IgD-negative memory B cell (primary cell): ENCODE measurements around the gene ZSCAN12. TPM values are rescaled to one million over a fixed set of nuclear protein-coding genes. Genes with fewer than 3 reads are reported as not detected.
A peak's percentile ranks its signal among the peaks of the same experiment; 100 is the strongest.
"Not testable (repeated sequence)": the region's sequence is repeated elsewhere in the genome, so short reads cannot be mapped to it uniquely, and the experiment has no call there.

ENCODE experiments used
- H3K27ac Mint-ChIP-seq, 3 donors: one replicate each; pipeline ENCODE4 v1.8.0; 2020 to 2022; ENCODE audit warnings: mild to moderate bottlenecking in 3 of 3, mixed read lengths in 3 of 3, moderate library complexity in 1 of 3
- H3K27me3 Mint-ChIP-seq: one replicate; pipeline ENCODE4 v1.8.0; 2021; ENCODE audit warnings: mixed read lengths
- H3K36me3 Mint-ChIP-seq: one replicate; pipeline ENCODE4 v1.8.0; 2020; ENCODE audit warnings: mild to moderate bottlenecking, mixed read lengths
- H3K4me1 Mint-ChIP-seq, 3 donors: one replicate each; pipeline ENCODE4 v1.8.0; 2020 to 2022; ENCODE audit warnings: mixed read lengths in 3 of 3, mild to moderate bottlenecking in 1 of 3
- H3K4me3 Mint-ChIP-seq, 4 donors: one replicate each; pipeline ENCODE4 v1.8.0; 2020 to 2022; ENCODE audit warnings: mild to moderate bottlenecking in 4 of 4, mixed read lengths in 4 of 4, moderate library complexity in 3 of 4
- H3K9me3 Mint-ChIP-seq, 3 donors: one replicate each; pipeline ENCODE4 v1.8.0; 2020 to 2021; ENCODE audit warnings: mixed read lengths in 3 of 3, mild to moderate bottlenecking in 1 of 3
- polyA plus RNA-seq: library from polyadenylated mRNA; unstranded; fragments of 300-500 nt; fragmentation: Illumina TruSeq; gene quantifications from one replicate; pipeline ENCODE4 v1.2.3, GENCODE V29; 2021

The ZSCAN12 gene
- polyA plus RNA-seq, 1 donor from 2014 or later, result 5.4 TPM

DNA sequence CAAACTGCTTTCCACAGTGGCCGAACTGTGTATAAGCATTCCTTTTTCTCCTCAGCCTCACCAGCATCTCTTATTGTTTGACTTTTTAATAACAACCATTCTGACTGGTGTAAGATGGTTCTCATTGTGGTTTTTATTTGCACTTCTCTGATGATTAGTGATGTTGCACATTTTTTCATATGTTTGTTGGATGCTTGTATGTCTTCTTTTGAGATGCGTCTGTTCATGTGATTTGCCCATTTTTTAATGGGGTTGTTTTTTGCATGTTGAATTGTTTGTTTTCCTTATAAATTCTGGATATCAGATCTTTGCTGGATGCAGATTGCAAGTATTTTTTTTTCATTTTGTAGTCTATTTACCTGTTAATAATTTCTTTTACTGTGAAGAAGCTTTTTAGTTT is 11.2 kb upstream of the ZSCAN12 start:
- no peaks in the 10 kb centered on the region for H3K4me1 Mint-ChIP-seq
- H3K27me3 Mint-ChIP-seq, result peaks cover 7% of the 10 kb centered on the region
- no peak overlapping the region for H3K27ac Mint-ChIP-seq
- no peak overlapping the region for H3K4me3 Mint-ChIP-seq
- no peaks in the 10 kb centered on the region for H3K36me3 Mint-ChIP-seq
- peaks cover 0 to 5% (median 4%) of the 10 kb centered on the region in 3 donors for H3K9me3 Mint-ChIP-seq

DNA sequence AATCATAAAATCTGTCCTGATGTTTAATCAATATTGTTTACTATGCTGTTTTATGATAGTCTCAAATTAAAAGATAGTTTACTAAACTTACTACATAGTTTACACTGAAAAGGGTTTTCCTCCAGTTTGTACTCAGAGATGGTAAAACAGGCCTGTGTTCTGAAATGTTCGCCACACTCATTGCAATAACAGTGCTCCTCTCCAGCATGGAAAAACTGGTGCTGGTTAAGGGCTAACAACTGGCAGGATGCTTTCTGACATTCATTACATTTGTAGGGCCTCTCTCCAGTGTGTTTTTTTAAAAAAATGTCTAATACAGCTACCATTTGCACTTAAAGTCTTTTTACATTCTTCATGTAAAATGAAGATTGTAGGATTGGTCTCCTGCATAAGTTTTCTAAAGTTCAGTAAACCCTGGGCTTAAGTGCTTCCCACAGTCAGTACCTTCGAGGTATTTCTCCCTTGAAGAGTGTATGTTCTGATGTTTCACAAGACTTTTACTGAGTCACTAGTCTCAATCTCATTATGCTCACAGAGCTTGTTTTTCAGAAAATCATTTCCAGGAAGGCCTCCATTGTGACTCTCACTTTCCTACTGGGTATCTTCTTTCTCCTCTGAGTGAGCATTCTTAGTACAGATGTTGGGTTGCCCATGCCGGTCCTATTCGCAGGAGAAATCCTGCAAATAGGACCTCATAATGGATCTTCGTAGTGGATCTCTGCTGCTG is 8.7 kb upstream of the ZSCAN12 start:
- peaks cover 15% of the 10 kb centered on the region for H3K27me3 Mint-ChIP-seq
- no peaks in the 10 kb centered on the region for H3K36me3 Mint-ChIP-seq
- H3K4me1 Mint-ChIP-seq, result no peaks in the 10 kb centered on the region
- H3K27ac Mint-ChIP-seq, result no peak overlapping the region
- no peak overlapping the region for H3K4me3 Mint-ChIP-seq
- H3K9me3 Mint-ChIP-seq, result peaks cover 1 to 5% (median 4%) of the 10 kb centered on the region in 3 donors

GRCh38 chr6:28407401-28407800 is 7.9 kb upstream of the ZSCAN12 start:
- peaks cover 14% of the 10 kb centered on the region for H3K27me3 Mint-ChIP-seq
- H3K4me1 Mint-ChIP-seq, result no peaks in the 10 kb centered on the region
- no peak overlapping the region for H3K4me3 Mint-ChIP-seq
- peaks cover 1 to 5% (median 4%) of the 10 kb centered on the region in 3 donors for H3K9me3 Mint-ChIP-seq
- H3K36me3 Mint-ChIP-seq, result no peaks in the 10 kb centered on the region
- no peak overlapping the region for H3K27ac Mint-ChIP-seq

GRCh38 chr6:28403923-28404322 is 4.4 kb upstream of the ZSCAN12 start:
- not testable (repeated sequence) for H3K27ac Mint-ChIP-seq, H3K36me3 Mint-ChIP-seq, H3K4me1 Mint-ChIP-seq, H3K9me3 Mint-ChIP-seq
- Mint-ChIP-seq H3K27me3 (peaks cover 16% of the 10 kb centered on the region), H3K4me3 (peak overlapping the region in 1 of 4 donors; percentile 20)

GRCh38 chr6:28402197-28402596 is 2.6 kb upstream of the ZSCAN12 start:
- H3K36me3 Mint-ChIP-seq, result peaks cover 6% of the 10 kb centered on the region
- H3K27me3 Mint-ChIP-seq, result peaks cover 16% of the 10 kb centered on the region
- H3K4me1 Mint-ChIP-seq, result peaks cover 15 to 21% (median 17%) of the 10 kb centered on the region in 3 donors
- H3K4me3 Mint-ChIP-seq, result peak overlapping the region in 1 of 4 donors; percentile 22
- H3K9me3 Mint-ChIP-seq, result peaks cover 1 to 4% (median 3%) of the 10 kb centered on the region in 3 donors
- H3K27ac Mint-ChIP-seq, result no peak overlapping the region

- peak overlapping the region in 1 of 3 donors; percentile 26 for H3K27ac Mint-ChIP-seq
- peaks cover 21 to 31% (median 27%) of the 10 kb centered on the region in 3 donors for H3K4me1 Mint-ChIP-seq
- H3K4me3 Mint-ChIP-seq, result peak overlapping the region in 2 of 4 donors; percentile 13 to 97
These were observed 1.6 kb upstream of the ZSCAN12 start for GRCh38 chr6:28401172-28401571.

DNA sequence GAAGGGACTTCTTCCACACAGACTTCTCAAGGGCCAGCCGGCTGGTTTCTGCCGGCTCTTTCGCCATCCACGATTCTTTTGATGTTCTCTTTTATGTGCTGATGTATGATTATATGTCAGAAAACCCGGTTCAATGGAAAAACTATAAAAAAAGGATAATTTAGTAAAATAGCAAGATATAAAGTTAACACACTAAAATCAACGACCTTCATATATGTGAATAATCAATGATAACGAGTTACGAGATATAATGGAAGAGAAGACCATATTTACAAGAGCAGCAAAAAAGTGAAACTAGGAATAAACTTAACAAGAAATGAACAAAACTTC is 540 bp upstream of the ZSCAN12 start:
- Mint-ChIP-seq H3K4me3 (peak overlapping the region; percentile 93 to 97 (median 96)), H3K36me3 (peaks cover 10% of the 10 kb centered on the region), H3K27ac (peak overlapping the region; percentile 92 to 97 (median 94)), H3K4me1 (peaks cover 24 to 42% (median 37%) of the 10 kb centered on the region in 3 donors), H3K9me3 (peaks cover 1 to 4% (median 3%) of the 10 kb centered on the region in 3 donors), H3K27me3 (peaks cover 16% of the 10 kb centered on the region)

More at GRCh38 chr6:28401172-28401571, 1.6 kb upstream of the ZSCAN12 start:
- Mint-ChIP-seq H3K9me3 (peaks cover 1 to 4% (median 3%) of the 10 kb centered on the region in 3 donors), H3K36me3 (peaks cover 10% of the 10 kb centered on the region), H3K27me3 (peaks cover 16% of the 10 kb centered on the region)

GRCh38 chr6:28395918-28396317 is 3.6 kb downstream of the ZSCAN12 start:
- H3K36me3 Mint-ChIP-seq, result peaks cover 12% of the 10 kb centered on the region
- H3K27me3 Mint-ChIP-seq, result peaks cover 1% of the 10 kb centered on the region
- no peak overlapping the region for H3K27ac Mint-ChIP-seq
- H3K4me3 Mint-ChIP-seq, result no peak overlapping the region
- H3K4me1 Mint-ChIP-seq, result peaks cover 30 to 44% (median 43%) of the 10 kb centered on the region in 3 donors
- H3K9me3 Mint-ChIP-seq, result peaks cover 0 to 10% (median 3%) of the 10 kb centered on the region in 3 donors

DNA sequence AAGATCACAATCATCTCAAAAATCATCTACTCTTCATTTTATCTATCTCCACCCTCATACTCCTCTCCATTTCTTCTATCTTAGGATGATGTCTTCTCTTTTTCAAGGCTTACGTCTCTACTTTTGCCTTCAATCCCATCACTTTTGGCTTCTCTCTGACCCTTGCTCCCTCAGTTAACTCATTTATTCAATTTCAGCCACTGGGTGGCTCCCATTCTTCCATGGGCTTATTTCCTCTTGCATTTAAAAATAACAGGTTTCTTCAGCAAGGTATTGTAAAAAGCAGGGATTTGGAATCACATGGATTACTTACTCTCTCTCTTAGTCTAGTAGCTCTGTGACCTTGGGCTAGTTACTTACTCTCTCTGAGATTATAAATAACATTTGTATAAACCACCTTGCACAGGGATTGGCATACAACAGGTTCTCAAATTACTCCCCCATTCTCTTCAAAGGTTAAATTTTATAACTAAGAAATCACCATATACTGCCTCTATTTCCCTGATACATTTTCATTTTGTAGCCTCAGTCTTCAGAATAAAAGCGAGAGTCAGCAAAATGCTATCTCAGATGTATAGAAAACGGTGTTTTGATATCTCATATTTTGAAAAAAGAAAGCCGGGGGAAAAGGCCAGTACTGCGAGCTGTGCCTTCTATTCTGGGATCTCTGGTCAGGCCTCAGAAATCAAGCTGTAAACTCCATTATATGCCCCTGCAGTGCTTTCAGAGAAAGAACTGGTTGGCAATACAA is 5.5 kb downstream of the ZSCAN12 start:
- Mint-ChIP-seq H3K4me3 (no peak overlapping the region), H3K36me3 (peaks cover 12% of the 10 kb centered on the region), H3K27ac (no peak overlapping the region)

GRCh38 chr6:28390688-28391087 is 8.9 kb downstream of the ZSCAN12 start:
- Mint-ChIP-seq H3K36me3 (peaks cover 10% of the 10 kb centered on the region), H3K4me3 (no peak overlapping the region), H3K27ac (no peak overlapping the region), H3K4me1 (peaks cover 7 to 13% (median 11%) of the 10 kb centered on the region in 3 donors), H3K27me3 (no peaks in the 10 kb centered on the region), H3K9me3 (peaks cover 0 to 7% (median 1%) of the 10 kb centered on the region in 3 donors)

More for the DNA sequence above, 5.5 kb downstream of the ZSCAN12 start:
- no peaks in the 10 kb centered on the region for H3K27me3 Mint-ChIP-seq
- peaks cover 0 to 7% (median 1%) of the 10 kb centered on the region in 3 donors for H3K9me3 Mint-ChIP-seq
- H3K4me1 Mint-ChIP-seq, result peaks cover 24 to 40% (median 35%) of the 10 kb centered on the region in 3 donors

GRCh38 chr6:28384143-28384533 is 15.4 kb downstream of the ZSCAN12 start:
- peaks cover 13 to 21% (median 15%) of the 10 kb centered on the region in 3 donors for H3K4me1 Mint-ChIP-seq
- H3K27ac Mint-ChIP-seq, result no peak overlapping the region
- H3K9me3 Mint-ChIP-seq, result no peaks in the 10 kb centered on the region
- no peaks in the 10 kb centered on the region for H3K27me3 Mint-ChIP-seq
- peaks cover 24% of the 10 kb centered on the region for H3K36me3 Mint-ChIP-seq
- H3K4me3 Mint-ChIP-seq, result no peak overlapping the region

- peak overlapping the region; percentile 80 to 97 (median 90) for H3K4me3 Mint-ChIP-seq
- H3K9me3 Mint-ChIP-seq, result no peaks in the 10 kb centered on the region
- no peaks in the 10 kb centered on the region for H3K27me3 Mint-ChIP-seq
- peak overlapping the region; percentile 64 to 98 (median 73) for H3K27ac Mint-ChIP-seq
- H3K4me1 Mint-ChIP-seq, result peaks cover 12 to 21% (median 15%) of the 10 kb centered on the region in 3 donors
- peaks cover 24% of the 10 kb centered on the region for H3K36me3 Mint-ChIP-seq
These were observed 16.1 kb downstream of the ZSCAN12 start for GRCh38 chr6:28383235-28384142.

GRCh38 chr6:28380381-28380780 is 19.2 kb downstream of the ZSCAN12 start:
- Mint-ChIP-seq H3K9me3 (no peaks in the 10 kb centered on the region), H3K27me3 (no peaks in the 10 kb centered on the region), H3K36me3 (peaks cover 26% of the 10 kb centered on the region), H3K4me3 (peak overlapping the region in 1 of 4 donors; percentile 5), H3K4me1 (peaks cover 10 to 21% (median 15%) of the 10 kb centered on the region in 3 donors), H3K27ac (no peak overlapping the region)

GRCh38 chr6:28378644-28379043 is 20.9 kb downstream of the ZSCAN12 start:
- H3K4me3 Mint-ChIP-seq, result no peak overlapping the region

More at GRCh38 chr6:28378644-28379043, 20.9 kb downstream of the ZSCAN12 start:
- H3K36me3 Mint-ChIP-seq, result peaks cover 29% of the 10 kb centered on the region
- H3K27me3 Mint-ChIP-seq, result no peaks in the 10 kb centered on the region
- no peak overlapping the region for H3K27ac Mint-ChIP-seq
- H3K4me1 Mint-ChIP-seq, result peaks cover 8 to 23% (median 13%) of the 10 kb centered on the region in 3 donors
- no peaks in the 10 kb centered on the region for H3K9me3 Mint-ChIP-seq
